Naive B cell (primary cell): Measurements from ENCODE around the gene ARHGAP24. TPM values are rescaled to one million over a fixed set of nuclear protein-coding genes. Genes with fewer than 3 reads are reported as not detected.

ENCODE experiments used
- ATAC-seq, 2 donors: fragments of 150-1000 bp; cut with Tn5 transposase; 2 replicates each; pipeline ENCODE4 v1.10.0; 2021; ENCODE audit warnings: low read depth in 2 of 2, mild to moderate bottlenecking in 2 of 2, moderate library complexity in 2 of 2
- DNase-seq: peaks from one replicate; pipeline ENCODE4 v3.0.0; 2022
- H3K27ac Mint-ChIP-seq, 6 donors: one replicate each; pipeline ENCODE4 v1.8.0; 2020 to 2022; ENCODE audit warnings: mild to moderate bottlenecking in 6 of 6, mixed read lengths in 6 of 6, moderate library complexity in 5 of 6, inconsistent platforms in 2 of 6
- H3K27me3 Mint-ChIP-seq, 3 donors: one replicate each; pipeline ENCODE4 v1.8.0; 2021 to 2022; ENCODE audit warnings: mixed read lengths in 3 of 3, mild to moderate bottlenecking in 1 of 3
- H3K36me3 Mint-ChIP-seq, 2 donors: one replicate each; pipeline ENCODE4 v1.8.0; 2020 to 2022; ENCODE audit warnings: mixed read lengths in 2 of 2, inconsistent platforms in 1 of 2, mild to moderate bottlenecking in 1 of 2
- H3K4me1 Mint-ChIP-seq, 3 donors: one replicate each; pipeline ENCODE4 v1.8.0; 2020 to 2022; ENCODE audit warnings: mixed read lengths in 3 of 3, inconsistent platforms in 1 of 3, mild to moderate bottlenecking in 1 of 3, moderate library complexity in 1 of 3
- H3K4me3 Mint-ChIP-seq, 8 donors: one replicate each; pipeline ENCODE4 v1.8.0; 2020 to 2022; ENCODE audit warnings: mild to moderate bottlenecking in 8 of 8, mixed read lengths in 8 of 8, moderate library complexity in 8 of 8, inconsistent platforms in 2 of 8
- H3K9me3 Mint-ChIP-seq, 7 donors: one replicate each; pipeline ENCODE4 v1.8.0; 2020 to 2022; ENCODE audit warnings: mixed read lengths in 7 of 7, mild to moderate bottlenecking in 5 of 7, inconsistent platforms in 2 of 7, moderate library complexity in 1 of 7
- polyA plus RNA-seq, 6 donors: library from polyadenylated mRNA; unstranded; fragments of 300-500 nt; fragmentation: Illumina TruSeq; gene quantifications; one replicate each; pipeline ENCODE4 v1.2.3, GENCODE V29; 2021; ENCODE audit warnings: low read depth in 6 of 6

Gene ARHGAP24
- polyA plus RNA-seq, 6 donors from 2014 or later = 32.0 to 136 (median 109) TPM

DNA sequence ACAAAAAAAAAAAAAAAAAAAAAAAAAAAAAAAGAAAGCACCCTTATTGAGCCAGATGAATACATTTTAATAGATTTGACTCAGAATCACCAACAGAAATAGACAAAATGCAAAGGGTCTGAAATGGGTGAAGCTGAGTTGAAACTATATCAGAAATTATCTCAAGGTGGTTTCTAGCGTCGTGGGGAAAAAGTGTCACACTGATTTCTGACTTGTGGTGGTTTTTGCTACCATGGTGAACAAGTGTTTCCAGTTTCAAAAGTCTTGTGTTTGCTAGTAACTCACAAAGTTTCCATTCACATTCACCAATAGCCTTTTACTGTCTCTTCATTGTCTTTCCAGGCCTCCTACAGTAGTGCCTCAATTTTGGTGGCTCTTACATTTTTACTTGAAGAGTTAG is 135.5 kb downstream of the ARHGAP24 start:
- no peak for DNase-seq
- peaks cover 0 to 5% (median 0%) of the 10 kb centered on the region in 7 donors for H3K9me3 Mint-ChIP-seq
- H3K4me1 Mint-ChIP-seq = peaks cover 23 to 48% (median 37%) of the 10 kb centered on the region in 3 donors
- peak overlapping the region; percentile 88 to 98 (median 96) for H3K27ac Mint-ChIP-seq
- no peaks in the 10 kb centered on the region for H3K27me3 Mint-ChIP-seq
- peaks cover 0 to 12% of the 10 kb centered on the region in 2 donors for H3K36me3 Mint-ChIP-seq
- no peak for ATAC-seq
- H3K4me3 Mint-ChIP-seq = peak overlapping the region in 4 of 8 donors; percentile 3 to 65 (median 18)

DNA sequence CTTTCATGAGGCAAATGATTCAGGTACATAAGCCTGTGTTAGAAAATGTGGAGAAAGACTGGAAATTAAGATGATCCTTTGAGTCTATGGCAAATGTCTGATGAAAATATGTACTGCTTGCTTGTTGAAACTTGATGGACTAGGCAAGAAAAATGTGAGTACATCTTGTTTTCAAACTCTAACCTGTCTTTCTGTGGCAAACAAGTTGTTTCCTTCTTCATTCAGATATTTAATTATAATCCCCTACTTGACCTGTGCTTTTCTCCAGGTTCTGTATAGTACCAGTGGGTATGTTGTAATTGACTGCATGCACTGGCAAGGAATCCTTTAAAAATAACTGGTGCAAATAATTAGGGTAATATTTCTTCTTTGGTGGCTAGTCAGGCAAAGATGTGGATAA is 136.7 kb downstream of the ARHGAP24 start:
- peaks cover 0 to 5% (median 0%) of the 10 kb centered on the region in 7 donors for H3K9me3 Mint-ChIP-seq
- H3K4me1 Mint-ChIP-seq = peaks cover 15 to 44% (median 32%) of the 10 kb centered on the region in 3 donors
- H3K27me3 Mint-ChIP-seq = no peaks in the 10 kb centered on the region
- H3K27ac Mint-ChIP-seq = peak overlapping the region in 5 of 6 donors; percentile 46 to 98 (median 84)
- H3K4me3 Mint-ChIP-seq = peak overlapping the region in 3 of 8 donors; percentile 16 to 62 (median 35)
- DNase-seq (no peak), ATAC-seq (no peak)
- H3K36me3 Mint-ChIP-seq = peaks cover 0 to 12% of the 10 kb centered on the region in 2 donors

DNA sequence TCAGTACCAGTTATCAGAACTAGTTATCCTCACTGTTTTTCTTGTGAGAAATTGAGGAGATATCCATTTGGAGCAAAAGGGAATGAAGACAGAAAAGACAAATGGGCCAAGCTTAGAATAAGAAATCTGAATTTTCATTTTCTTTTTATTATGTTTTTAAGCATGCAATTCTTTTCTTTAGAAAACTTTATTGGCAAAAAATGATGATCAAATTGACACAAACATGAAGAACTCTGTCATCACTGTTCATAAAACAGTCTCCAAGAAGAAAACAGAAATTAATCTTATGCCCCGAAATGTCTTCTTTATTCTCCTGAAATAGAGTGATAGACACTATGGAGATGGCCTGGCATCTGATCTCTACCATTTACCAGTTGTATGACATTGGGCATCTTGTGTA is 139.0 kb downstream of the ARHGAP24 start:
- no peak overlapping the region for H3K4me3 Mint-ChIP-seq
- H3K27me3 Mint-ChIP-seq = no peaks in the 10 kb centered on the region
- peaks cover 0 to 38% (median 33%) of the 10 kb centered on the region in 3 donors for H3K4me1 Mint-ChIP-seq
- peaks cover 0 to 11% (median 0%) of the 10 kb centered on the region in 7 donors for H3K9me3 Mint-ChIP-seq
- no peak for DNase-seq
- H3K27ac Mint-ChIP-seq = peak overlapping the region in 2 of 6 donors; percentile 44 to 64
- peaks cover 15 to 17% of the 10 kb centered on the region in 2 donors for H3K36me3 Mint-ChIP-seq
- ATAC-seq = no peak

DNA sequence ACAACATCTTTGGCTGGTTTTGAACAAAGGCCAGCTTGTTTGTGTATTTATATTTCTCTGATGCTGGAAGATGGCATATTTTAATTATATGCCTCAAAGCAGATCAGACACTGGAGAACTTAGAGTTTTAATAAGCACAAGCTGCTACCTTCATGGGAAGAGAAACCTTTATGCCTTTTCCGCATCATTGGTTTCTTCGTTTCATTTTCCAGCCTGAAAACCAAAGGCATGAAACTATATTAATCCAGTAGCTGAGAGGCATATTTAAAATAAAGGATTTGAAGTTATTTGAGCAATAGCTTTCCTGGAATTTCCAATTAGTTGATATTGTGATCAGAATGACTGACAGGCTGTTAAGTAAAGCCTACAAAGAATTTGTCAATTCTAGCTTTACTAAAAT is 141.0 kb downstream of the ARHGAP24 start:
- ATAC-seq (peak in 1 of 2 donors; percentile 54), DNase-seq (no peak)
- peaks cover 0 to 18% (median 3%) of the 10 kb centered on the region in 7 donors for H3K9me3 Mint-ChIP-seq
- H3K4me1 Mint-ChIP-seq = peaks cover 0 to 32% (median 32%) of the 10 kb centered on the region in 3 donors
- no peaks in the 10 kb centered on the region for H3K27me3 Mint-ChIP-seq
- no peak overlapping the region for H3K4me3 Mint-ChIP-seq
- peaks cover 23 to 34% of the 10 kb centered on the region in 2 donors for H3K36me3 Mint-ChIP-seq
- H3K27ac Mint-ChIP-seq = peak overlapping the region in 3 of 6 donors; percentile 62 to 85 (median 64)

DNA sequence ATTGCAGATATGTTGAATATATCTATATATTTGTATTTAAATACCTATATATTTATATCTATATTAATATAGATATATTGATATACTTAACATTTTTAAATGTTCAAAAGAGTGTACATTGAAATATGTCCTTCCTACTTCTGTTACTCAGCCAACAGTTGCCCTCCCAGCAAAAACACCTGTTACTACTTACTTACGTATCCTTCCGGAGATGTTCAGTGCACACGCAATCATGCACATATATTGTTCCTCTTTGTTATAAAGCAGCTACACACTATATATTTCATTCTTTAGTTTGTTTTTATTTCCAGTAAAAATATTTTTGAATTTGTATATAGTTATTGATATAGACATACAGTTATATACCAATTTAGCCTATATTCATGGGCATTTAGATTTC is 142.3 kb downstream of the ARHGAP24 start:
- Mint-ChIP-seq H3K27me3 (no peaks in the 10 kb centered on the region), H3K4me3 (no peak overlapping the region), H3K36me3 (peaks cover 27 to 32% of the 10 kb centered on the region in 2 donors), H3K9me3 (peaks cover 0 to 25% (median 5%) of the 10 kb centered on the region in 7 donors), H3K27ac (peak overlapping the region in 2 of 6 donors; percentile 76 to 90), H3K4me1 (peaks cover 0 to 26% (median 26%) of the 10 kb centered on the region in 3 donors)
- DNase-seq (no peak), ATAC-seq (peak in 1 of 2 donors; percentile 91)

DNA sequence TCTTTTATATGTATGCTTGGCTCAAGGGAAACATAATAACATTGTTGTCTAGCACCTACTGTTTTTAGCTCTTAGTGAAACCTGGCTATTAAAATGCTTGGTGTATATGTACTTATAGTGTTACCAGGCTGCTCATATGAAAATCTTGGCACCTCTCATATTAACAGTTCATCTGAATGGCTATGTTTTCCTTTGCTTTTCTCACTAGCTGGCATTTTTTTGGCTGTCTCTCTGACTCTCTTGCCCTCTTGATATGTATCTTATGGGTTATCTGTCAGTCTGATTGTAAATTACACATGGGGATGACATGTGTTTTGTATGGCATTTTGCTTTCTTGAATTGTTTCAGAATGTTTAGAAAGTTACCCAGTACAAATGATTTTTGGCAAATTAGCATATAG is 158.0 kb downstream of the ARHGAP24 start:
- H3K36me3 Mint-ChIP-seq = peaks cover 39 to 54% of the 10 kb centered on the region in 2 donors
- H3K4me3 Mint-ChIP-seq = no peak overlapping the region
- H3K9me3 Mint-ChIP-seq = peaks cover 6 to 24% (median 12%) of the 10 kb centered on the region in 7 donors
- DNase-seq (no peak), ATAC-seq (no peak)
- H3K27ac Mint-ChIP-seq = peak overlapping the region in 2 of 6 donors; percentile 13 to 19
- H3K27me3 Mint-ChIP-seq = no peaks in the 10 kb centered on the region
- peaks cover 11 to 47% (median 34%) of the 10 kb centered on the region in 3 donors for H3K4me1 Mint-ChIP-seq

DNA sequence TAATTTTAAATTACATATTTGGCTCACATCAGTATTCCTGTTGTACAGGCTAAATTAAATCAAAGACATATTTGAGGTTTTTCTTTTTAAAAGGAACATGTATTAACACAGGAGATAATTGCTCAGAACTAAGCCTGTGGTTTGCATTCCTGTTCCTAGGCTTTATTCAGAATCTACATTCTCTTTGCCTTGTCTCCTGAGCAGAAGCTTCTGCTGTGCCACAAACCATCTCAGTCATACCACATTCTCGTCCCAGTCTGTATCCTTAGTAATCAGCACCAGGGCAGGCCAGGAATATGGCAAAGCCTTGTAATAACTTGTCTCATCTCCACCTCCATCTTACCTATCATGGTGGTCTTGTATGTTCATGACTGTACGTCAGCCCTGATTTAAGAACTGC is 162.8 kb downstream of the ARHGAP24 start:
- no peak overlapping the region for H3K4me3 Mint-ChIP-seq
- peaks cover 0 to 4% (median 0%) of the 10 kb centered on the region in 7 donors for H3K9me3 Mint-ChIP-seq
- peaks cover 7 to 59% (median 40%) of the 10 kb centered on the region in 3 donors for H3K4me1 Mint-ChIP-seq
- H3K27ac Mint-ChIP-seq = peak overlapping the region in 1 of 6 donors; percentile 23
- H3K27me3 Mint-ChIP-seq = no peaks in the 10 kb centered on the region
- DNase-seq (no peak), ATAC-seq (no peak)
- H3K36me3 Mint-ChIP-seq = peaks cover 29 to 42% of the 10 kb centered on the region in 2 donors

DNA sequence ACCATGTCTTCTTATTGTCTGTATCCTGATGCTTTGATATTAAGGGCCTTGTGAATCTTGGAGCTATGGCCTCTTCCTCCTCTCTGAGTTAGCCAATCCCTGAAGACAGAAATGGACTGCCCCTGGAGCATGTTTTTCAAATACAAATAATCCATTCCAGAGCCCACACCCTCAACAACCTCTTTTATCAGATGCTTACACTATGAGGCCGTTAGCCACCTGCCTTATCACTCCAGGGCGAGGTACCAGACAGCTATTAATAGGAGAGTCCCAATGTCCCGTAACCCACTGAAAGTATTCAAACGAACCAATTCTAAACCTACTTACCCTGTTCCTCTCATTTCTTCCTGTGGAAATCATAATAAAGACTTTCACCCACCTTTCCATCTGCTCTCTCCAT is 165.0 kb downstream of the ARHGAP24 start:
- H3K9me3 Mint-ChIP-seq = peaks cover 0 to 4% (median 0%) of the 10 kb centered on the region in 7 donors
- H3K27ac Mint-ChIP-seq = peak overlapping the region in 3 of 6 donors; percentile 16 to 76 (median 53)
- no peak overlapping the region for H3K4me3 Mint-ChIP-seq
- H3K27me3 Mint-ChIP-seq = no peaks in the 10 kb centered on the region
- H3K36me3 Mint-ChIP-seq = peaks cover 25 to 39% of the 10 kb centered on the region in 2 donors
- ATAC-seq (no peak), DNase-seq (no peak)
- peaks cover 16 to 59% (median 34%) of the 10 kb centered on the region in 3 donors for H3K4me1 Mint-ChIP-seq

DNA sequence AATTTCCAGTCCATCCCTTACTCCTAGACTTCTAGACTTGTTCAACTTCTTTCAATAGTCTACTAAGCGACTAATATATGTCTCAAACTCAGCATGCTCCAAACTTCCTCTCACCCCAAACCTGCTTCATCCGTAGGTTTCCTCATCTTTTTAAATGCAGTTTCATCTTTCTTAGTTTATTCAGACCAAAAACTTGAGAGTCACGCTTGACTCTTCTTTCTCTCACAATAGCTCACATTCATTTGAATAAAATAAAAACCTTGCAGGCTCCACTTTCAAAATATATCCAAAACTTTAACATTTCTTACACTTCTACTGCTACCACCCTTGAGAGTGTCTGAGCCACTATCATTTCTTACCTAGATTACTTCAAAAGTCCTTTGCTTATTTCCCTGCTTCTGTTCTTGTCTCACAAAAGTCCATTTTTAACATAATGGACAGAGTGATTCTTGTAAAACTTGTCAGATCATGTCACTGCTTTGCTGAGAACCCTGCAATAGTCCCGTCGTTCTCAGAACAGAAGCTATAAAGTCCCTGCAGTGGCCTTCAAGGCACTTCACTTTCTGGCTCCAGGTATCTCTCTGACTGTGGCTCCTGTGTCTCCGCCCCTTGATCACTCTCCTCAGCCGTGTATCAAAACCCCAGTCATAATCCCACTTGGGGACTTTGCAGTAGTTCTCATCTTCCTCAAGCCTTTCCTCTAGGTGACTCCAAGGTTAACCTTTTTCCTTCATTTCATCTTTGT is 167.6 kb downstream of the ARHGAP24 start:
- no peaks in the 10 kb centered on the region for H3K9me3 Mint-ChIP-seq
- peaks cover 27 to 36% of the 10 kb centered on the region in 2 donors for H3K36me3 Mint-ChIP-seq
- H3K27me3 Mint-ChIP-seq = no peaks in the 10 kb centered on the region
- H3K4me3 Mint-ChIP-seq = peak overlapping the region in 1 of 8 donors; percentile 78
- ATAC-seq (no peak), DNase-seq (no peak)
- H3K27ac Mint-ChIP-seq = peak overlapping the region in 5 of 6 donors; percentile 21 to 86 (median 71)
- peaks cover 16 to 60% (median 33%) of the 10 kb centered on the region in 3 donors for H3K4me1 Mint-ChIP-seq

DNA sequence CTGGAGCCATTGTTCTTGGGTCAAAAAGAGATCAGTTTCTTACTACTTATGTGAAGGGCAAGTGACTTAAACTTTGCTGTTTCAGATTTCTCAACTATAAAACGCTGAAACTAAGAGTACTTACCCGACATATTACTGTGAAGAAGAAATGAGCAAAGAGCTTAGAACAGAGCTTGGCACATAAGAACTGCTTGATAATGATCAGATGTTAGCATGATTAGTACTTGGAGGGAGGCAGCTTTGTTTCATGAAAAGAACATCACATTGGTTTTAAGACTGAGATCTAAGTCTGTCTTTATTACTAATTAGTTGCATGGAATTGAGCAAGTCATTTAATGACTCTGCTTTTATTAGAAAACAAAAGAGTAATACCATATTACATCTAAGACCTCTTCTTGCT is 169.1 kb downstream of the ARHGAP24 start:
- peaks cover 33 to 37% of the 10 kb centered on the region in 2 donors for H3K36me3 Mint-ChIP-seq
- ATAC-seq (no peak), DNase-seq (no peak)
- H3K27me3 Mint-ChIP-seq = no peaks in the 10 kb centered on the region
- H3K4me1 Mint-ChIP-seq = peaks cover 16 to 54% (median 33%) of the 10 kb centered on the region in 3 donors
- no peaks in the 10 kb centered on the region for H3K9me3 Mint-ChIP-seq
- H3K4me3 Mint-ChIP-seq = no peak overlapping the region
- H3K27ac Mint-ChIP-seq = no peak overlapping the region

DNA sequence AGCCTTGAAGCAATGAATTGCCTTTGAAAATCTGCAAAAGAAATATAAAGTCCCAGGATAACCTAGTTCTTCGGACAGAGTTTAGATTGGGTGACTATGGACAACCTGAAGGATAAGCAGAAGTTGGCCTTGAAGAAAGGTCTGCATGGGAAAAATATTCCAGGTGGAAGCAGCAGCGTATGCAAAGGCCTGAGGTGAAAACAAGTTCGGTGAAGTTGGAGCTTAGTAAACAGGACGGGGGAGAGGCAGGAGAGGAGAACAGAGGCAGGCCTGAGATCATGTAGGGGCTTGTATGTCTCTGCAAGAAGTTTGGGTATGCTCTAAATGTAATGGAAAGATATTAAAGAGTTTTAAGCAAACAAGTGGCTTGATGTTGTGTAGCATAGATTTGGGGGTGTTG is 176.0 kb downstream of the ARHGAP24 start:
- peaks cover 17 to 27% of the 10 kb centered on the region in 2 donors for H3K36me3 Mint-ChIP-seq
- DNase-seq = no peak
- ATAC-seq = no peak
- peaks cover 0 to 37% (median 12%) of the 10 kb centered on the region in 3 donors for H3K4me1 Mint-ChIP-seq
- H3K27me3 Mint-ChIP-seq = no peaks in the 10 kb centered on the region
- no peaks in the 10 kb centered on the region for H3K9me3 Mint-ChIP-seq
- H3K27ac Mint-ChIP-seq = peak overlapping the region in 1 of 6 donors; percentile 52
- peak overlapping the region in 1 of 8 donors; percentile 42 for H3K4me3 Mint-ChIP-seq

DNA sequence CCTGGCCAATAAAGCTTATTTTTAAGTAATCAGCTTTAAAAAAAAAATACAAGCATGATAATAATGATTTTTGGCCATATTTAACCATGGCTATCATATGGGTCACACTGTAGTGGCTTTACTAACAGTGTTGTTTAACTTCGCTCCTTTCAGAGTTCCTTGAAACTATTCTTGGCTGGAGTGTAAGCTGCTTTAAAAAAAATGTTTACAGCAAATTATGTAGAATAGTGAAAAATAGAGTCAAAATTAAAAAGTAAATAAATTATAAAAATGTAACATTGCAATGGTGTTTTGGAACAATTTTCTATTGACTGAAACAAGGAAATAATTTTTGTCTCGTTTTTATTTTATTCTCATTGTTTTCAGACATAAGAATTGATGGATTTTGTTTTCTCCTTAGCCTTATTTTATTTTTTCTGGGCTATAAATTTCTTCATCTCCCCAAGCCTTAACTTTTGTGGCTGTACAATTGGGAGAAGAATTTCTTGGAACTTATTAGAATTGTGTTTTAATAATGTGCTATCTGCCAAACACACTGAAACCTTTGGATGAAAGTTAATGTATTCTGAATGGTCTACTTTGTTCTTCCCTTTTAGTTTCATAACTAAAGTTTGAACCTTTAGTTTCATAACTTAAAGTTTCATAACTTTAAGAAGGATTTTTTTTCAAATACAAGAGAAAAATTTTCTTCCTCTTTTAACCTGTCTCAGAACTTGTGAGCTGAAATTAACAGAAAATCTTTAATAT is 182.0 kb downstream of the ARHGAP24 start:
- H3K9me3 Mint-ChIP-seq = peaks cover 0 to 3% (median 0%) of the 10 kb centered on the region in 7 donors
- peaks cover 0 to 10% of the 10 kb centered on the region in 2 donors for H3K36me3 Mint-ChIP-seq
- H3K4me1 Mint-ChIP-seq = peaks cover 32 to 75% (median 34%) of the 10 kb centered on the region in 3 donors
- peak overlapping the region; percentile 56 to 95 (median 80) for H3K27ac Mint-ChIP-seq
- DNase-seq = peak; percentile 26
- peak; percentile 45 to 54 for ATAC-seq
- H3K4me3 Mint-ChIP-seq = peak overlapping the region in 7 of 8 donors; percentile 12 to 78 (median 54)
- H3K27me3 Mint-ChIP-seq = no peaks in the 10 kb centered on the region
